Panc1 (cell line): Measurements from ENCODE around the gene NSDHL. TPM values are rescaled to one million over a fixed set of nuclear protein-coding genes. Genes with fewer than 3 reads are reported as not detected.

Experiments used
- total RNA-seq: library from RNA; stranded (reverse); gene quantifications from one replicate; pipeline ENCODE4 v1.2.1, GENCODE V29; 2021; ENCODE audit not compliant: unreplicated experiment

Gene NSDHL
- total RNA-seq, 1 experiment from 2014 or later: 75.0 TPM

Other genes starting within 250 kb of the NSDHL start
- 0.03 TPM for gene GABRQ, start 193.2 kb upstream of the NSDHL start, total RNA-seq
- gene MAGEA3, start 132.3 kb upstream of the NSDHL start, total RNA-seq: 0.21 TPM
- gene CSAG2, start 121.8 kb upstream of the NSDHL start, total RNA-seq: not detected
- gene MAGEA2B, start 116.4 kb upstream of the NSDHL start, total RNA-seq: not detected
- gene CSAG1, start 97.3 kb upstream of the NSDHL start, total RNA-seq: not detected
- gene MAGEA12, start 97.3 kb upstream of the NSDHL start, total RNA-seq: not detected
- gene MAGEA2, start 77.2 kb upstream of the NSDHL start, total RNA-seq: 0.28 TPM
- gene CSAG3, start 71.8 kb upstream of the NSDHL start, total RNA-seq: 0.26 TPM
- 0.57 TPM for gene MAGEA6, start 61.4 kb upstream of the NSDHL start, total RNA-seq
- gene CETN2, start 306 bp upstream of the NSDHL start, total RNA-seq: 63.3 TPM
- 5.4 TPM for gene ZNF185, start 67.0 kb downstream of the NSDHL start, total RNA-seq
- gene PNMA5, start 163.1 kb downstream of the NSDHL start, total RNA-seq: not detected
- gene PNMA3, start 225.4 kb downstream of the NSDHL start, total RNA-seq: 0.41 TPM
- 7.4 TPM for gene PNMA6A, start 241.4 kb downstream of the NSDHL start, total RNA-seq